ENCODE results near the gene MACROD2. TPM values are rescaled to one million over a fixed set of nuclear protein-coding genes. Genes with fewer than 3 reads are reported as not detected.

Gene MACROD2
- total and polyA plus RNA-seq, 2 of the 4 experiments (the other 2 are of a cell fraction), result not detected

DNA sequence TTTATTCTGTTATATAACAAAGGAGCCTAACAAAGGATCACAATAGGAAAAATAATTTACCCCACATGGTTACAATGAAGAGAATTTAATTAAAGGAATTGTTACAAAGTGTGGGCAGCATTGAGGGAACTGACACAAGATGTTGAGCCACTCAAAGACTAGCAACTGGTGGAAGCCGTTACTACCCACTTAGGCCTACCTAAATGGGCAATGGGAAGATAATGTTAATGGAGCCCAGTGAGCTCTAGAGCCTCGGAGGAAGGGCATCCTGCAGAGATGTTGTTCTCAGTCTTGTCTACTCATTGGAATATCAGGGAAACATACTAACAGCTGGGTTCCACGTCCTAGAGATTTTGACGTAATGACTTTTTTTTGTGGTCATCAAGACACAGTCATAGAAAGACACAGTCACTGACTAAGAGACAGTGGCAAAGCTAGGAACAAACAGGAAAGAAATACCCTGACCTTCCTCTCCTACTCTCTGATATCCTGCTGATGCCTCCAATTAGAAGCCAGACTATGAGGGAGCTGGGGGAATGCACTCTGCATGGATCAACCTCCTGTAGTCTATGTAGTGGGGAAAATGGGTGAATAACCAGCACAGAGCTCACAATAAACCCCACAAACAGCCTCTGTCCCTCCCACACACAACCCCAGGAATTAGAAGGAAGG is 865.8 kb downstream of the MACROD2 start:
- Histone ChIP-seq H3K4me2 (ENCODE audit: low read depth, low read length) (no peak overlapping the region), H3K27ac (ENCODE audit: insufficient read depth, low read length) (no peak overlapping the region), H2BK15ac (ENCODE audit: low read depth, low read length) (no peak overlapping the region), H3K27me3 (ENCODE audit: control insufficient read depth, insufficient read depth, low read length) (no peaks in the 10 kb centered on the region), H2AFZ (replicated peaks; ENCODE audit: low read length, poor library complexity) (no peak overlapping the region), H3K56ac (ENCODE audit: extremely low read depth, insufficient read depth, low read length) (no peak overlapping the region), H3K4me3 (ENCODE audit: insufficient read depth, low read depth, low read length) (no peak overlapping the region), H2BK20ac (ENCODE audit: low read depth, low read length) (no peak overlapping the region), H3K9me3 (ENCODE audit: control insufficient read depth, insufficient read depth, low read length) (no peaks in the 10 kb centered on the region), H2BK120ac (ENCODE audit: low read depth, low read length) (no peak overlapping the region), H2BK5ac (ENCODE audit: low read depth, low read length, poor library complexity, severe bottlenecking) (no peak overlapping the region), H3K79me1 (ENCODE audit: low read depth in 1 of 2, low read length in 2 of 2) (no peaks in the 10 kb centered on the region), H4K8ac (ENCODE audit: low read depth in 2 of 2, low read length in 2 of 2) (no peak overlapping the region), H3K18ac (ENCODE audit: low read depth, low read length) (no peak overlapping the region), H4K20me1 (ENCODE audit: insufficient read depth, low read length) (no peaks in the 10 kb centered on the region), H2AK5ac (ENCODE audit: low read depth, low read length) (no peak overlapping the region), H3K9me1 (ENCODE audit: insufficient read depth, low read length) (no peaks in the 10 kb centered on the region), H4K91ac (ENCODE audit: insufficient read depth, low read depth, low read length) (no peak overlapping the region), H3K23ac (ENCODE audit: low read depth, low read length) (no peak overlapping the region), H4K5ac (ENCODE audit: low read depth, low read length) (no peak overlapping the region), H3K4me1 (ENCODE audit: control insufficient read depth, insufficient read depth, low read length) (no peaks in the 10 kb centered on the region), H3K9ac (ENCODE audit: low read depth, low read length) (no peak overlapping the region), H3K4ac (ENCODE audit: low read depth, low read length) (no peak overlapping the region), H3K36me3 (ENCODE audit: control insufficient read depth, insufficient read depth, low read length) (no peaks in the 10 kb centered on the region), H3K14ac (replicated peaks; ENCODE audit: low read depth, low read length) (no peak overlapping the region), H2AK9ac (replicated peaks; ENCODE audit: low read depth, low read length, poor library complexity) (no peak overlapping the region)
- in situ Hi-C loops (cut with MboI; ENCODE audit: low sequenced_read_pairs) (no loop called here), intact Hi-C loops (cut with micrococcal nuclease) (no loop called here), dilution Hi-C loops (cut with HindIII; ENCODE audit: low sequenced_read_pairs, unreplicated experiment) (no loop called here)
- no TSS peak for BruUV-seq (replicated peaks)
- no peak for ATAC-seq (ENCODE audit: low read depth)
- WGBS, 2 experiments (ENCODE audit: extremely low coverage in 2 of 2, insufficient read length in 1 of 2), result no CpG with 5 or more reads among the region's 4 CpGs
- ChIA-PET CTCF (no interaction called here), POLR2A (ENCODE audit: unreplicated experiment) (no interaction called here)
- TF ChIP-seq NFE2L2 (IDR thresholded peaks at IDR 0.05; ENCODE audit: low read depth, low read length) (no peak), RCOR1 (IDR thresholded peaks at IDR 0.05; ENCODE audit: insufficient replicate concordance, low read length) (no peak), BHLHE40 (IDR thresholded peaks at IDR 0.05; ENCODE audit: low read depth, low read length) (no peak), FOS (IDR thresholded peaks at IDR 0.05; ENCODE audit: low read depth, low read length) (no peak)
- TF ChIP-seq, protein P1, sequence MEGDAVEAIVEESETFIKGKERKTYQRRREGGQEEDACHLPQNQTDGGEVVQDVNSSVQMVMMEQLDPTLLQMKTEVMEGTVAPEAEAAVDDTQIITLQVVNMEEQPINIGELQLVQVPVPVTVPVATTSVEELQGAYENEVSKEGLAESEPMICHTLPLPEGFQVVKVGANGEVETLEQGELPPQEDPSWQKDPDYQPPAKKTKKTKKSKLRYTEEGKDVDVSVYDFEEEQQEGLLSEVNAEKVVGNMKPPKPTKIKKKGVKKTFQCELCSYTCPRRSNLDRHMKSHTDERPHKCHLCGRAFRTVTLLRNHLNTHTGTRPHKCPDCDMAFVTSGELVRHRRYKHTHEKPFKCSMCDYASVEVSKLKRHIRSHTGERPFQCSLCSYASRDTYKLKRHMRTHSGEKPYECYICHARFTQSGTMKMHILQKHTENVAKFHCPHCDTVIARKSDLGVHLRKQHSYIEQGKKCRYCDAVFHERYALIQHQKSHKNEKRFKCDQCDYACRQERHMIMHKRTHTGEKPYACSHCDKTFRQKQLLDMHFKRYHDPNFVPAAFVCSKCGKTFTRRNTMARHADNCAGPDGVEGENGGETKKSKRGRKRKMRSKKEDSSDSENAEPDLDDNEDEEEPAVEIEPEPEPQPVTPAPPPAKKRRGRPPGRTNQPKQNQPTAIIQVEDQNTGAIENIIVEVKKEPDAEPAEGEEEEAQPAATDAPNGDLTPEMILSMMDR (conservative IDR thresholded peaks at IDR 0.05; ENCODE audit: low read depth, low read length), result no peak
- DNase-seq, result no peak

Data from IMR-90 (cell line).